GM10248 (cell line): Measurements from ENCODE around the gene ELFN1.

Source experiments
- CTCF ChIA-PET: fragments of 300-600 bp; sonication (Branson Sonifier 250); formaldehyde crosslinking; extraction: SDS; loops from one replicate; lab custom pipeline; 2021; ENCODE audit warnings: antibody characterized with exemption; lab: Yijun Ruan, JAX
- POLR2A ChIA-PET: fragments of 350-650 bp; sonication (Branson Sonifier 250); formaldehyde crosslinking; extraction: SDS; loops from one replicate; lab custom pipeline; 2020; ENCODE audit warnings: antibody characterized with exemption; lab: Yijun Ruan, JAX
- DNase-seq: peaks from one replicate; pipeline ENCODE4 v3.0.0; 2012; ENCODE audit errors: extremely low spot score
- TF ChIP-seq, protein P1 (sequence below): IDR thresholded peaks from 2 replicates; pipeline ENCODE4 v1.5.1; 2012; ENCODE audit warnings: mild to moderate bottlenecking, low read depth; ENCODE audit errors: extremely low read depth, missing control alignments, control extremely low read depth

Gene ELFN1

DNA sequence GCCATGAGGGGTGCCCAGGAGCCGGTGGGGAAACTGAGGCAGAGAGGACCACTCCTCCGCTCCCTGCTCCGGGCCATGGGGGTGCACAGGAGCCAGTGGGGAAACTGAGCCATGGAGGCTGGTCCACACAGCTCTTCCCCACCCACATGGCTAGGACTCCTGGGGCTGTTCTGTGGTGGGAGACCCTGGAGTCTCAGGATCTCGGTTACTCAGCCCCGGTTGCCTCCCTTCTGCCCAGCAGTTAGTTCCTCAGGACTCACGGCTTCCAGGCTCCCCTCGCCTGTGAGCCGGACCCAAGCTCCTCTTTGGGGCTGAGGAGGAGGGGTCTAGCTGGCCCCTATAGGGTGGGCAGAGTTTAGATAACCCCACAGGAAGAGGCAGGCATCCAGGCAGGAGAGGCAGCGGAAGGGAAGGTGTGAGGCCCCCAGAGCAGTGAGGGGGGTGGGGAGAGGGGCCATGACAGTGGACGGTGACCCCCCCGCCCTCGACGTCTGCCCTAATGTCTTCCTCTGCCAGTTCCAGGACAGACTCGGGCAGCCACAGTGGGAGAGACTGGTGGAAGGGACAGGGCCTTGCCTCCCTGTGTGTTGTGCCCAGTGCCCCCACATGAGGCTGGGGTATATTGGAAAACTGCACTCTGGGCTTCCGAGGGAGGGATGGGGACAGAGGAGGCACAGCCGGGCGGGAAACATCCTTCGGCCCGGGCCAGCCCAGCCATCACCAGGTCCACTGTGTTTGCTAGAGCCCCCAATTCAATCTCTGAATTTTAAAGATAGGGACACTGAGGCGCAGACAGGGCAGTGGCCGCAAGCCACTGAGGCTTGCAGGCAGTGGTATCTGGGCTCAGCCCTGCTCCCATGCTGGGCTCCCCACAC, 4.3 kb downstream of the ELFN1 start:
- ChIA-PET CTCF (no interaction called here), POLR2A (no interaction called here)

GRCh38 chr7:1675036-1675671, 5.1 kb downstream of the ELFN1 start:
- peak; percentile 6 for DNase-seq
- POLR2A ChIA-PET: no interaction called here
- TF ChIP-seq, protein P1, sequence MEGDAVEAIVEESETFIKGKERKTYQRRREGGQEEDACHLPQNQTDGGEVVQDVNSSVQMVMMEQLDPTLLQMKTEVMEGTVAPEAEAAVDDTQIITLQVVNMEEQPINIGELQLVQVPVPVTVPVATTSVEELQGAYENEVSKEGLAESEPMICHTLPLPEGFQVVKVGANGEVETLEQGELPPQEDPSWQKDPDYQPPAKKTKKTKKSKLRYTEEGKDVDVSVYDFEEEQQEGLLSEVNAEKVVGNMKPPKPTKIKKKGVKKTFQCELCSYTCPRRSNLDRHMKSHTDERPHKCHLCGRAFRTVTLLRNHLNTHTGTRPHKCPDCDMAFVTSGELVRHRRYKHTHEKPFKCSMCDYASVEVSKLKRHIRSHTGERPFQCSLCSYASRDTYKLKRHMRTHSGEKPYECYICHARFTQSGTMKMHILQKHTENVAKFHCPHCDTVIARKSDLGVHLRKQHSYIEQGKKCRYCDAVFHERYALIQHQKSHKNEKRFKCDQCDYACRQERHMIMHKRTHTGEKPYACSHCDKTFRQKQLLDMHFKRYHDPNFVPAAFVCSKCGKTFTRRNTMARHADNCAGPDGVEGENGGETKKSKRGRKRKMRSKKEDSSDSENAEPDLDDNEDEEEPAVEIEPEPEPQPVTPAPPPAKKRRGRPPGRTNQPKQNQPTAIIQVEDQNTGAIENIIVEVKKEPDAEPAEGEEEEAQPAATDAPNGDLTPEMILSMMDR: no peak
- CTCF ChIA-PET: no interaction called here

More for the DNA sequence above, 4.3 kb downstream of the ELFN1 start:
- peak; percentile 13 for DNase-seq
- TF ChIP-seq, protein P1: no peak

GRCh38 chr7:1675673-1676549, 5.8 kb downstream of the ELFN1 start:
- DNase-seq: peak; percentile 17
- CTCF ChIA-PET: no interaction called here
- POLR2A ChIA-PET: no interaction called here
- TF ChIP-seq, protein P1: no peak

DNA sequence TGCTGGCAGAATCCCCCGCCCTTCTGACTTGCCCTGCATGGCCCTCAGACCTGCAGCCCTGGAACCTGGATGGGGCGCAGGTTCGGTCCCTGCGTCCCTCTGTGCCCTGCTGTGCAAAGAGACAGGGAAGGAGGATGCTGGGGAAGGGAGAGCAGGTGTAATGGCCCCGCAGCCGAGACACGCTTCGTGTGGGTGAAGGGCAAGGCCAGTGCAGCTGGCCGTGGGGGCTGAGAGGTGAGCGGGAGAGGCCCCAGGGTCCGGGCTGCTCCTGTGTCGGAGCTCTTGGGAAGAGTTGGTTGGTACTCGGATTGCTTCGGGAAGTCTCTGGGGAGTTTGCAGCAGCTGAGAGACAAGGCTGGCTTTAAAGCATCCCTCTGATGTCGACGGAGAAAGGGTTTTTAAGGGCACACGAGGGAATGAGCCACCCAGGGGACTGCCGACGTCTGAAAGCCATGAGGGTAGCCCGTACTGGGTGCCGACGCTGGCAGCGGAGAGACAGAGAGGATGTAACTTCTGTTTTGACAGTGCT, 6.5 kb downstream of the ELFN1 start:
- CTCF ChIA-PET: no interaction called here
- TF ChIP-seq, protein P1: no peak
- POLR2A ChIA-PET: no interaction called here
- peak; percentile 10 for DNase-seq

DNA sequence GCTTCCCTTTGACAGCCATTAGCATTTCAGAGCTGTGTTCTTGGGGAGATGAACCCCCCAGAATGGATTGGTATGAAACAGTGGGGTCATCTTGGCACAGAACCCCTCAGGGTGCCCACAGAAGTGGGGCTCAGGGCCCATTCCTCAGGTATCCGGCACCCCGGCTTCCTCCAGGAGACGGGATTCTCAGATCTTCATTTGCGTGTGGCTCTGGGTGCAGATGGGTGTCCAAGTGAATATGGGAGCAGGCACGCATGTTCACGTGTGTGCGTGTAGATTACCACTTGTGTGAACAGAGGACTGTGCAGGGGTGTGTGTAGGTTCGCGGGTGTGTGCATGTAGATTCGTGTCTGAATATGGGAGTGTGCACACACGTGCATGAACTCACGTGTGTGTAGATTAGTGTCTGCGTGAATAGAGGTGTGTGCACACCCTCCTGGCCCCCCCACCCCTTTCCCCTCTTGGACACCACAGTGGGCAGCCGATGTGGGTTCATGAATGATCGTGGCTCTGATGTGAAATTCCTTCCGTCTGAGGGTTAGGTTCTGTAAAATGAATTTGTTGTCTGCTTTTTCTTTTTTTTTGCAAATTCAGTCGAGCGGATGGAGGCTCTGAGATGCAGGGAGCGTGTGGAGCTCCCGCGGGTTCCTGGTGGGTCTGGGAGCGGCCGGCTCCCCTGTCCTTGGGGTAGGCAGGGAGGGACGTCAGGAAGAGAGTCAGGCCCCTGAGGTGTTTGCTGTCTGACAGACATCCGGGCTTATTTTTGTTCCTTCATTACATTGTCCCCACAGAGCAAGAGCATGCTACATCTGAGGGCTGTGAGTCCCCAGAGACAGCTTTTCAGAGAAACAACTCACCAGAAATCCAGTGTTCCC, 7.4 kb downstream of the ELFN1 start:
- ChIA-PET POLR2A (no interaction called here), CTCF (no interaction called here)
- TF ChIP-seq, protein P1: no peak
- peak; percentile 8 for DNase-seq
